Spleen (tissue), 11 donors: Measurements from ENCODE around the gene BCL7A. TPM values are rescaled to one million over a fixed set of nuclear protein-coding genes. Genes with fewer than 3 reads are reported as not detected.

ENCODE experiments used
- DNase-seq: peaks from one replicate; pipeline ENCODE4 v3.0.0-alpha.2; 2020
- H3K27ac ChIP-seq, 8 donors: fragments of 200-600 bp; sonication (generic) in 7 of 8; 1 replicate in 4 of 8; 2 replicates in 4 of 8; pipeline versions ENCODE4 v1.5.0 to v1.8.0; 2016 to 2021; ENCODE audit warnings: inconsistent platforms in 4 of 8, mild to moderate bottlenecking in 4 of 8, moderate library complexity in 1 of 8
- H3K27me3 ChIP-seq, 7 donors: fragments of 200-600 bp; sonication (generic) in 6 of 7; replicated peaks in 1 of 7; 1 replicate in 4 of 7; 2 replicates in 3 of 7; pipeline versions ENCODE4 v1.5.0 to v1.8.0; 2016 to 2021; ENCODE audit warnings: inconsistent platforms in 3 of 7, mild to moderate bottlenecking in 1 of 7
- H3K36me3 ChIP-seq, 6 donors: fragments of 200-600 bp; sonication (generic) in 5 of 6; 1 replicate in 4 of 6; 2 replicates in 2 of 6; pipeline versions ENCODE4 v1.5.0 to v1.8.0; 2016 to 2021; ENCODE audit warnings: inconsistent platforms in 2 of 6
- H3K4me1 ChIP-seq, 6 donors: fragments of 200-600 bp; sonication (generic) in 5 of 6; 1 replicate in 3 of 6; 2 replicates in 3 of 6; pipeline versions ENCODE4 v1.5.0 to v1.8.0; 2016 to 2021; ENCODE audit warnings: inconsistent platforms in 3 of 6
- H3K4me3 ChIP-seq, 8 donors: fragments of 200-600 bp; sonication (generic) in 7 of 8; 1 replicate in 4 of 8; 2 replicates in 4 of 8; pipeline versions ENCODE4 v1.5.0 to v1.8.0; 2016 to 2021; ENCODE audit warnings: inconsistent platforms in 4 of 8, mild to moderate bottlenecking in 4 of 8, moderate library complexity in 2 of 8
- H3K9me3 ChIP-seq, 8 donors: fragments of 200-600 bp; sonication (generic) in 7 of 8; 1 replicate in 4 of 8; 2 replicates in 4 of 8; pipeline versions ENCODE4 v1.5.0 to v1.8.0; 2016 to 2021; ENCODE audit warnings: inconsistent platforms in 4 of 8
- CTCF ChIP-seq, 11 experiments: fragments of 200-600 bp in 7 of 11; fragments of 450-650 bp in 4 of 11; sonication (generic) in 4 of 11; IDR thresholded peaks in 8 of 11; conservative IDR thresholded peaks in 3 of 11; 1 replicate in 7 of 11; 2 replicates in 4 of 11; pipeline versions ENCODE4 v1.4.0 to v1.8.0; 2016 to 2021; ENCODE audit warnings: antibody characterized with exemption in 11 of 11, inconsistent platforms in 4 of 11, mild to moderate bottlenecking in 1 of 11
- POLR2A ChIP-seq, 3 donors: fragments of 450-650 bp; IDR thresholded peaks; one replicate each; pipeline ENCODE4 v1.5.1; 2017; ENCODE audit warnings: antibody characterized with exemption in 3 of 3, mild to moderate bottlenecking in 1 of 3
- POLR2AphosphoS5 ChIP-seq, 3 donors: sonication (generic); formaldehyde crosslinking; IDR thresholded peaks; one replicate each; pipeline ENCODE4 v1.5.1; 2017; ENCODE audit warnings: antibody characterized with exemption in 3 of 3
- WGBS, 5 donors: extraction: QIAGEN DNeasy Blood & Tissue Kit in 3 of 5; methylation state at CpG; one replicate each; pipeline versions ENCODE4 v1.1.5 to v1.1.7; 2013 to 2018; 5-methylcytosine and 5-hydroxymethylcytosine counted together
- intact Hi-C: fragments of 100-400 bp; cut with DNase I; formaldehyde crosslinking; loops from one replicate; pipeline ENCODE4 v1.15.0; 2023; ENCODE audit warnings: low total_unique reads
- polyA plus RNA-seq, 3 donors: library from polyadenylated mRNA; stranded (reverse); fragments of 200-250 nt; gene quantifications; one replicate each; pipeline ENCODE4 v1.2.1, GENCODE V29; 2013
- total RNA-seq, 7 donors: library from RNA; depleted of rRNA in 3 of 7; stranded (reverse); fragments of >200 nt in 3 of 7; fragmentation: NEBNext Ultra II Directional in 4 of 7; extraction: Animal tissue kit (Norgen Biotek cat#: 25700) in 4 of 7; gene quantifications; one replicate each; pipeline versions ENCODE4 v1.1.0 to v1.2.1, GENCODE V29; 2016 to 2021
- donor health status: healthy with polysubstance abuse.
- donor health status: DM: no; HTN: no; CAD: no; lungs with moderate emphysema.
- donor health status: DM: no; HTN: no; CAD: no.
- donor health status: Bipolar disorder and iron deficiency.
- donor health status: healthy.
- donor health status: DM: no; HTN: no; CAD: no.
- donor health status: DM: yes; HTN: yes; CAD: no.

BCL7A gene
- total and polyA plus RNA-seq, 10 donors, result 2.5 to 10.1 (median 7.2) TPM

- Histone ChIP-seq H3K27ac (peak overlapping the region in 5 of 8 donors; percentile 44 to 74 (median 55)), H3K4me3 (peak overlapping the region in 1 of 8 donors; percentile 36), H3K4me1 (peaks cover 20 to 66% (median 47%) of the 10 kb centered on the region in 6 donors), H3K9me3 (no peaks in the 10 kb centered on the region), H3K27me3 (no peaks in the 10 kb centered on the region), H3K36me3 (no peaks in the 10 kb centered on the region)
- intact Hi-C loops, result no loop called here
- no peak for DNase-seq
- TF ChIP-seq CTCF (IDR thresholded peaks at IDR 0.05 in 8 of 11, conservative IDR thresholded peaks at IDR 0.05 in 3 of 11), result no peak
- no peak for TF ChIP-seq POLR2AphosphoS5 (IDR thresholded peaks at IDR 0.05)
- TF ChIP-seq POLR2A (IDR thresholded peaks at IDR 0.05), result no peak
- WGBS, 5 donors, result 76 to 87% (median 83%) methylated on average over 5 of the region's 5 CpGs
Measured at GRCh38 chr12:122067548-122067947, 45.9 kb downstream of the BCL7A start.

GRCh38 chr12:122067966-122068365 is 46.3 kb downstream of the BCL7A start:
- H3K27ac ChIP-seq, result peak overlapping the region in 5 of 8 donors; percentile 44 to 74 (median 55)
- 9 to 15% (median 14%) methylated on average over 13 of the region's 13 CpGs for WGBS, 5 donors
- H3K9me3 ChIP-seq, result no peaks in the 10 kb centered on the region
- DNase-seq, result peak; percentile 95
- TF ChIP-seq POLR2A (IDR thresholded peaks at IDR 0.05), result no peak
- peak; percentile 77 to 83 (median 81) for TF ChIP-seq POLR2AphosphoS5 (IDR thresholded peaks at IDR 0.05)
- peaks cover 15 to 62% (median 42%) of the 10 kb centered on the region in 6 donors for H3K4me1 ChIP-seq
- H3K36me3 ChIP-seq, result no peaks in the 10 kb centered on the region
- H3K27me3 ChIP-seq, result no peaks in the 10 kb centered on the region
- intact Hi-C loops, result no loop called here
- peak overlapping the region in 1 of 8 donors; percentile 36 for H3K4me3 ChIP-seq

GRCh38 chr12:122072031-122072970 is 50.6 kb downstream of the BCL7A start:
- 70 to 77% (median 73%) methylated on average over 11 of the region's 11 CpGs for WGBS, 5 donors
- peaks cover 14 to 41% (median 26%) of the 10 kb centered on the region in 6 donors for H3K4me1 ChIP-seq
- intact Hi-C loops, result no loop called here
- no peaks in the 10 kb centered on the region for H3K36me3 ChIP-seq
- no peak for DNase-seq
- no peak overlapping the region for H3K4me3 ChIP-seq
- no peaks in the 10 kb centered on the region for H3K9me3 ChIP-seq
- no peak for TF ChIP-seq POLR2AphosphoS5 (IDR thresholded peaks at IDR 0.05)
- no peak for TF ChIP-seq CTCF (IDR thresholded peaks at IDR 0.05 in 8 of 11, conservative IDR thresholded peaks at IDR 0.05 in 3 of 11)
- no peak for TF ChIP-seq POLR2A (IDR thresholded peaks at IDR 0.05)
- no peaks in the 10 kb centered on the region for H3K27me3 ChIP-seq
- peak overlapping the region in 4 of 8 donors; percentile 32 to 51 (median 44) for H3K27ac ChIP-seq

GRCh38 chr12:122073815-122074214 is 52.1 kb downstream of the BCL7A start:
- TF ChIP-seq POLR2A (IDR thresholded peaks at IDR 0.05), result no peak
- no peak for TF ChIP-seq POLR2AphosphoS5 (IDR thresholded peaks at IDR 0.05)
- no peak for TF ChIP-seq CTCF (IDR thresholded peaks at IDR 0.05 in 8 of 11, conservative IDR thresholded peaks at IDR 0.05 in 3 of 11)
- Histone ChIP-seq H3K27me3 (no peaks in the 10 kb centered on the region), H3K27ac (no peak overlapping the region), H3K4me1 (peaks cover 12 to 35% (median 22%) of the 10 kb centered on the region in 6 donors), H3K36me3 (no peaks in the 10 kb centered on the region), H3K9me3 (no peaks in the 10 kb centered on the region), H3K4me3 (no peak overlapping the region)
- 83 to 100% (median 93%) methylated on average over 1 of the region's 1 CpG for WGBS, 5 donors
- intact Hi-C loops, result no loop called here
- no peak for DNase-seq
